ENCODE results near the gene MSANTD4.
"Not testable (repeated sequence)": the region's sequence is repeated elsewhere in the genome, so short reads cannot be mapped to it uniquely, and the experiment has no call there.

Gene MSANTD4

DNA sequence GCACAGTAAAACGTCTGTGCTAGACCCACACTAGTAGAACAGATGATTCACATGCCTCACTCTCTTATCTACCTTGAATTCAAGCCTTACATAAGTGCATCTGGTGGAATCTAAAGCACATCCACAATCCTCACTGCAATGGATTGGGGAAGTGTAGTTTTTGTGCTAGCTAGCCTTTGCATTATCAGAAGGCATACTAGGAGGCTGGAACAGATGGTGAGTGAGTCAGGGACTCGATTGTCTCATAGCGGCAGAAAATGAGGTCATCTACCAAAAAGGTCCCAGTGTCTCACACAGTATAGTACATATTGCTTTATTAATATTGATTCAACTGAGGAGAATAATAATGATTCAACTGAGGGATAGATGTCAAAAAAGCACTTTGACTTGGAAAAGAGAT lies 9.3 kb downstream of the MSANTD4 start:
- no peak for DNase-seq

DNA sequence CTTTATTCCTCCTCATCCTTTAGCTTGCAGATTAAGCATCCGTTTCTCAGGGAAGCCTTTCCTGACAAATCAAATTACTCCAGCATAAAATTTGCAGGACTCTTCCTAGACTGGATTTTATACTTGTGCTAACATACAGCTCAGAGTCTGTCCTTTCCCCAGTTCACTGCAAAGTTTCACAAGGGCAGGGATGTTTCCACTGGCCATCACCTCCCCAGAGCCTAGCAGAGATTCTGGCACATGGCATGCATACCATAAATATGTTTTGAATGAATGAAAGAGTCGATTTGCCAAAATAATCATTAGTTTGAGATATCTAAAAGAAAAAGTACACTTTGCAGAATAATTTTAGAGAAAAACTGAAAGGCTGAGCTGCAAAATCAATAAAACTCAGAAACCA lies 10.6 kb downstream of the MSANTD4 start:
- DNase-seq: no peak

DNA sequence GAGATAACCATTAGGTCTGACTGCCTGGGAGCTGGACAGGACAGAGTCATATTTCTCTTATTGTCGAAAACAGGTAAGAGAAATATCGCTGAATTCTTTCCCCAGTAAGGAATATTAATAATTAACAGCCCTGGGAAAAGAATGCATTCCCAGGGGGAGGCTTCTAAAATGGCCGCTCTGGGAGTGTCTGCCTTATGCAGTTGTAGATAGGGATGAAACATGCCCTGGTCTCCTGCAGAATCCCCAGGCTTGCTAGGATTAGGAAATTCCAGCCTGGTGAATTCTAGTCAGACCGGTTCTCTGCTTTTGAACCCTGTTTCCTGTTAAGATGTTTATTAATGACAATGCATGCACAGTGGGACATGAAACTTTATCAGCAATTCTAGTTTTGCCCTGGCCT lies 18.9 kb downstream of the MSANTD4 start:
- DNase-seq: not testable (repeated sequence)

DNA sequence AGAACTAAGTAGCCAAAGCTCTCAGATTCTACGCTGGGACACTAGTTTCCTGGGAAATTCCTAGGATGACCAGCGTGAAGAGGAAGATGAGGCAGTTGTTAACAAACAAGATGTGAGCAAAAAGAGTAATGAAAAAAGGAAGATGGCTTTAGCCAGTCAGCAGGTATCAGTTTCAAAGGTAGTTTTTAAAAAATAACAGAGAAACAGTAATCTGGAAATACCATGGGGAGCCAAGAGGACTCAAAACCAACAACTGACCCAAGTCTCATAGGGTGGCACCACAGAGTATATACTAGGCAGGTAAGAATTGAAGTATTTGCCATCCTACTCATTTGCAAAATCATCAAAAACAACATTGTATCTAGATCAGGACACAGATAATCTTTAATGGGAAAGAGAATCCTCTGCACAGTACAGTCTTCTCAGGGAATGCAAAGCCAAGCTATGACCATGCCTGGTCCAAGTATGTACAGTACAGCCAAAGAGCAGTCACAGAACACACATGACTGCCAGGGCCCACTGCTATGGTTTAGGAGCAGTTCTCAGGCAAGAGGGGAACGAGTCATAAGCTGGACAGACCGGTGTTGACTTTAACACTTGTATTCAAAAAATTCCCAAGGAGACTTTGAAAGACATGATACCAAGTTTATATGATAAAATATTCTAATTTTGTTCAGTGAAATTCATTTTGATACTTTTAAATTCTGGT lies 20.6 kb downstream of the MSANTD4 start:
- no peak for DNase-seq

DNA sequence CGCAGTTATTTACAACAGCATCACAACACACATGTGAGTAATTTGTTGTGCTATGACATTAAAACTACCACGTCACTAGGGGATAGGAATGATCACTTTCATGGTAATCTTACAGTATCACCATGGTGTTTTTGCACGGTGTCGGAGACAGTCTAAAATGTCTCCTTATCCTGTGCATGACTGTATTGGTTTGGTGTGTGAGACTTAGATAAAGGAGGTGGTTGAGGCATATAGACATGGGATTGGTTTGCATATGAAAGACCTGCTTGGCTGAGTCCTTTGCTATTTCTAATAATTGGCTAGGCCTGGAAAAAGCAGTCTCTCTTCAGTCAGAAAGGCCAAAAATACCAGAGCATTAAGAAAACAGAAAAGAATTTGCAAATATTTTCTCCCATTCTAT lies 30.2 kb downstream of the MSANTD4 start:
- DNase-seq: no peak

DNA sequence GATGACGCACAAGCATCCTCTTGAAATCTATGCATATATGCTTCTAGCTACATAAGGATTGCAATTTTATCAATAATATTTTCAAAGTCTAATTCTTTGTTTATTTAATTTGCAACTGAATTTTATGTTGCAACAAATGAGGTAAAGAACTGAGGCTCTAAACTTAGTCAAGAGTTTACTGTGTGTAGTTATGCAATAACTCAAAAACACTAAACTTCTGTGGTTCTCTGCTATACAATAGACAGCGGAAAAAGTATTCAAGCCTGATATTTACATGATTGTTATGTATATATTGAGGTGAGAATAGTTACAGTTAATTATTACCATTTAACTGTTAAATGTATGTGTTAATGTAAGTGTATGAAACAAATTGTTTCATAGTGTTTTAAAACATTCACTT lies 32.9 kb downstream of the MSANTD4 start:
- DNase-seq: no peak

DNA sequence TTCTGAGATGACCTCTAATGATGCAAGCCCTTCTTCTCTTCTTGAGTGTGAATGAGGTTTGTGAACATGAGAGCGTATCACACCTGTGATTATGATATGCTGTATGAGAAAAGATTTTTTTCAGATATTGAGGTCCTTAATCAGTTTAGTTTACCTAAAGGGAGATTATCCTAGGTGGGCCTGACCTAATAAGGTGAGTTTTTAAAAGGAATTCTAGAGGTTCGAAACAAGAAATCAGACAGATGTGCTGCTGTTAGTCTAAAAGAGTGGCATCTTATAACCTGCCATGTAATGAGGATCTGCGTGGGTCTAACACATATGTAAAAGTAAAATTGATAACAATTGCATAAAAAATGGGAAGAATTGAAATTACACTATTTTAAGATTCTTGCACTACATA lies 33.8 kb downstream of the MSANTD4 start:
- no peak for DNase-seq

DNA sequence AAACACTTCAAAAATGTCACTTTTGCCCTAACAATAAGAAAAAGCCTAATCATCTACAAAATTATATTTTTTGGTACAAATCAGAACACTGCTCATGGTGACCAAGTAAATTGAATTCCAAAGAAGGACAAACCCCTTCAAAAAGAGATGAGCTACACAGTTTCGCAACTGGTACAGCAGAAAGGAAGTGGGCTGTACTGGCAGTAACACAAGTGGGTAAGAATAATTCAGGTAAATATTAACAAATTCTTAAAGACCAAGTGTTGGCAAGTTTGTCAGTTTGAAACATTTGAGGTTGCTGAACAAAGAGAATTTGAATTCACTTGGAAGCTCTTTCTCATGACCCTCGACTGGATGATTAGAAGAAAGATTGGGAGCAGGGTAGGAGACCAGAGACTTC lies 35.5 kb downstream of the MSANTD4 start:
- no peak for DNase-seq

DNA sequence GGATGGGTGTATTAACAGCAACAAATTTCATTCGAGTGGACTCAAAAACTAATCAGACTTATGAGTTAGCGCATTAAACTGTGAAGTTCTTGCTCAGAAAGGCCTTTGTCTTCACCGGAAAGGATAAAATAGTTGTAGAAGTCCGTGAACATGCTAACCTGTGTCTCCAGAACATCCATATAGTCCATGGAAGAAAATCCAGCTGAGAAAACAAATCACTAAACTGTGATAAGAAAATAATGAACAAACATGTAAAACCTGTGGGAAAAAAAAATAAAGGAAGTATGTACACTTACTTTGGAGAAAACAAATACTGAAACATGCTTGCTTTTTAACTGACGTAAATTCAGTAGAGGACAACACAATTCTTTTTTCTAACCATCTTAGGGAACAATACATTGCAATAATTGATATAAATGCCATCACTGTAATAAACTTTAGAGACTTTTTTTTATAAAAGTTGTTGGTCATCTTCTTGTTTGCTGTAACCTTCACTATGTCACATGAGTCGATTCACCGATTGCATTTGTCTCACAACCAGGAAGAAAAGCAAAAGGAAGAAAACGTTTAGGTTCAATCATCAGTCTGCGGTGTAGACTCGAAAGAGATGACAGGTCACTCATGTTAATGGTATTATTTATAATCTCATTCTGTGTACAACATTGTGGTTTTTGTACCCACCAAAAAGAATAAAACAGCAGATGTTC lies 41.9 kb downstream of the MSANTD4 start:
- DNase-seq: no peak

DNA sequence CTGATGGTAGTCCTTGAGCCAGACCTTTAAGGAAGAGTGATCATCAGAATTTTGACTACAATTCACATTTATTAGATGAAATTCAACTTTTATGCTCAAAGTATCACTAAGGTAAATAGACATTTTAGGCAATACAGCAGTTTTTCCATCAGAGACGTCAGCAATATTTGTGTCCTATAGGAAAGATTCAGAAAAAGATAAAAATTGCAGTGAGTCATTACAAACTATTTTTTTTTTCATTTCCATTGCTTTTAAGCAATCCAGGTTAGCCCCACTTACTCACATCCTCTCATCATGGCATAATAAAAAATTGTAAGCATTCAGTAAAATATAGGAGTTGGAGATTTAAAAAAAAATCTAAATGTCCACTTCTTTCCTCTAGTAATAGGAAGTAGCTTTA lies 46.9 kb downstream of the MSANTD4 start:
- no peak for DNase-seq

DNA sequence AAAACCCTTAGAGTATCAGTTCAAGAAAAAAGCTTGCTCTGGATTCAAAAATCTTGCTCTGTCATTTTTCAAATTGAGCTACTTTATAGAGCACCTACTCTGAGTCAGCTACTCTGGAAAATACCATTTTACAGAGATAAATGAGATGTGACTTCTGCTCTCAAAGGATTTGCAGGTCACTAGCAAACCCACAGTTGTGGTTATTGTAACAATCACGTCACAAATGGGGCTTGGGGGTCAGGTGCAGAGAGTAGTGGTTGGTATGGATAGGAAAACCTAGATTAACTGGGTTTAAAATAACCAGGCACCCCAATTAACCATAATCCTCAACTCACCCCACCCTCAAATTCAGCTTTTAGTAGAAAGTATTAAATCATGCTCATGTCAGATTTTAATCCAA lies 52.3 kb downstream of the MSANTD4 start:
- DNase-seq: no peak

DNA sequence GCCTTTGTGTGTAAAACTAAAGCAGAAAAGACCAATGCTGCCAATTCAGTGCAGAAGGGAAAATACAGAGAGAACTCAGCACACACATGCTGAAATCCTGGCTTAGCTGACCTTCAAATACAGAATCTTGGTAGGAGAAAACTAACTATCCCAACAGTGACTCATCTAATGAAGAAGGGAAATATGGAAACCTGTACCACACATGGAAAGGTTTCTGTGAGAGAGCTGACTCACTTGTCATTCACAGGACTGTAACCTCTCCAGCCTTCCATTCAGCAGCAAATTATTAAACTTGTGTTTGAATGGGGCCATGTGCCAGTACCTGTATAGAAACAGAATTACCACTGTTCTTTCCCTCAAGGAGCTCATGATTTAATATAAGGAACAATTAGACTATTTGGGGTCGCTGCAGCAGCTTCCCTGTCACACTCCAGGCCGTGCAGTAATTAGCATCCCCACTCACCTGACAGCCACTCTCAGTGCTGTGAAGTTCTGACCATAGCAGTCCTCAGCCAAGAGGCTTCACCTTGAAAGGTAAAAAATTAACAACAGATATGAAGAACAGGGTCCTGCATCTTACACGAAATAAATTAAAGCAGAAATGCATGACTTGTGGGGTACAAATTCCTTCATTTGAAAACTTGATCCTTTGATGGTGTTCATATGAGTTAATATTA lies 53.9 kb downstream of the MSANTD4 start:
- no peak for DNase-seq

DNA sequence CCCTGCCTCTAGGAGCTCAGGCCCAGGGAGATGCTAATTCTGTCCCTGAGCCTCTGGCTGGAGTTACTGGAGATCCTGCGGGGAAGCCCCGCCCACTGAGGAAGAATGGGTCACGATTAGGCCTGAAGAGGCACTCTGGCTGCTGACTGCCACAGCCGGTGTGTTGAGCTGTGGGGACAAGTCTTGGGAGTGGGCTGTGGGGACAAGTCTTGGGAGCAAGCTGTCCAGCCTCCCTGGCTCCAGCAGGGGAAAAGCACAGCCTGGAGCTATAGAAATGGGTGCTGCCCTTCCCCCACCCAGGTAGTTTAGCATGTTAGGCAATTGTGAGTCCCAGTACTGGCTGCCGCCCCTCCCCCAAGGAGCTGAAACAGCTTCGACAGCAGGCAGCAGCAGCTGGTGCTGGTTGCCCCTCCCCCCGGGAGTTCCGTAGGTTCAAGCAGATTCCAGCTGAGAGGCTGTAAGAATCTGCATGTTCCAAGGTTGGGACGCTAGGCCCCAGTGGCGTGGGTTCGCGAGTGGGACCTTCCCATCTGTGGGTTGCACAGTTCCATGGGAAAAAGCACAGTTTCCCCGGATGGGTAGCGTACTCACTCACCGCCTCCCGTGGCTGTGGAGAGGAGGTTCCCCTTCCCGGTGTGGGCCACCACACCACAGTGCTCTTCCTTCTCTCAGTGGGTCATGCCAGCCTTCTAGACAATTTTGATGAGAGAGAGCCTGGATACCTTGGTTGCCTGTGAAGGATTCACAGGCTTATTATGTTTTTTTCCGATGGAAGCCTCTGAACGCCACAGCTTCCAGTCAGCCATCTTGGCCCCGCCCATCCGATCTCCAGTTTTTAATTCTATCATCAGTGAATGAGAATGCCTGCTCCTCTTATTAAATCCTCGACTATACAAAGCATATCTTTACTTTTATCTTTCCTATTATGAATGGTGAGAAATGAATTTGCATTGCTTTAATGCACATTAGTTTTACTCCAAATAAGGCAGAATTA lies 61.5 kb downstream of the MSANTD4 start:
- DNase-seq: no peak

All from cortex of kidney (tissue), 1 donor.